GM10248 (cell line): ENCODE data around the gene RIMKLB.
"Not testable (repeated sequence)": the region's sequence is repeated elsewhere in the genome, so short reads cannot be mapped to it uniquely, and the experiment has no call there.

Experiments
- CTCF ChIA-PET: fragments of 300-600 bp; sonication (Branson Sonifier 250); formaldehyde crosslinking; extraction: SDS; loops from one replicate; lab custom pipeline; 2021; ENCODE audit warnings: antibody characterized with exemption; lab: Yijun Ruan, JAX
- POLR2A ChIA-PET: fragments of 350-650 bp; sonication (Branson Sonifier 250); formaldehyde crosslinking; extraction: SDS; loops from one replicate; lab custom pipeline; 2020; ENCODE audit warnings: antibody characterized with exemption; lab: Yijun Ruan, JAX
- DNase-seq: peaks from one replicate; pipeline ENCODE4 v3.0.0; 2012; ENCODE audit errors: extremely low spot score
- CTCF ChIP-seq: IDR thresholded peaks from 2 replicates; pipeline ENCODE4 v1.5.1; 2012; ENCODE audit warnings: mild to moderate bottlenecking, low read depth; ENCODE audit errors: extremely low read depth, missing control alignments, control extremely low read depth

The RIMKLB gene

DNA sequence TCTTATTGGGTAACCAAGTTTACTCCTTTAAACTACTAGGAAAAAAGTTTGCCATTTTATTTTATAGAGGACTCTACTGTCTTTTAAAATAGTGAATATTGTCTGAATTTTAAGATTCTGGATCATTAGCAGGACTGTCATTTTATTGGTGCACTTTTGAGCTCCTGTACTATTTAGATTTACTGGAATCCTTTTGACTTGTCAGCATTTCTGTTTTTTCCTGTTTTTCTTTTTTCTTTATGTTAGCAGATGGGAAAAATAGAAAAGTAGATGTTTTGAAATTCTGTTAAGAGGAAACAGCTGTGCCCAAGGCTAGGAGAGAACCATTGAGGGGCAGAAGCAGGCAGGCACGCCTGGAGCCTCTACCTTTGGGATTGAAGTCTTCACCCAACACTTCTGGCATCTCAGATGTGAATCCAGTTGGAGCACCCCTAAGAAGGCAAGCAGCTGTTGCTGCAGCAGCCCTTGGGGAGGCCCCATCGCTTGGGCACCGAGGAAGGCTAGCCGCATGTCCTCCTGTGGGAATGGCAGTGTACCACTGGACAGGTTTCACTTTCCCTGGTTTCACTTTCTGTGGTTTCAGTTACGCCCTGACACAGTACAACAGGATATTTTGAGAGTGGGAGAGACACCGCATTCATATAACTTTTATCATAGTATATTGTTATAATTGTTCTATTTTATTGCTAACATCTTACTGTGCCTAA lies 11.5 kb downstream of the RIMKLB start:
- ChIA-PET CTCF (interaction anchor here (0.9 kb wide), 1 partner anchor 9 kb away, joined by 3 read pairs; no protein-coding TSS in a partner anchor), POLR2A (no interaction called here)
- no peak for DNase-seq
- no peak for TF ChIP-seq CTCF

DNA sequence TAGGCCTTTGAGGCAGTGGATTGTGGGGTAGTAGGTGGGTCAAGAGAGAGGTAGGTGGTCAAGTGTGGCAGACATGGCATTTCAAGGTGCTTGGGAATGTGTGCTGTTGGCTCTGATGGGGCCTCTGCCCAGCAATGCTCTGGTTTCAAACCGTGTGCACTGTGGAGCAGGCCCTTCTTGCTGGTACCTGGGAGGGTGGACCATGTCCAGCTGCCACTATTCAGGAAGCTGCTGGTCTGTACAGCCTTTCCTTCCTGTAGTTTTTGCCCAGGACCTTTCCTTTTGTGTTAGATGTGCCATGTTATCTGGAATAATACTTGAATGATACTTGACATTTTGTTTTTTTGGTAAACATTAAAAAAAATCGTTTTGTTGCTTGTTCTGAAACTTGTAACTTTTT lies 14.8 kb downstream of the RIMKLB start:
- DNase-seq: no peak
- CTCF ChIA-PET: interaction anchor here (1.3 kb wide), 1 partner anchor 32 kb away, joined by 3 read pairs; no protein-coding TSS in a partner anchor
- no peak for TF ChIP-seq CTCF
- POLR2A ChIA-PET: no interaction called here

DNA sequence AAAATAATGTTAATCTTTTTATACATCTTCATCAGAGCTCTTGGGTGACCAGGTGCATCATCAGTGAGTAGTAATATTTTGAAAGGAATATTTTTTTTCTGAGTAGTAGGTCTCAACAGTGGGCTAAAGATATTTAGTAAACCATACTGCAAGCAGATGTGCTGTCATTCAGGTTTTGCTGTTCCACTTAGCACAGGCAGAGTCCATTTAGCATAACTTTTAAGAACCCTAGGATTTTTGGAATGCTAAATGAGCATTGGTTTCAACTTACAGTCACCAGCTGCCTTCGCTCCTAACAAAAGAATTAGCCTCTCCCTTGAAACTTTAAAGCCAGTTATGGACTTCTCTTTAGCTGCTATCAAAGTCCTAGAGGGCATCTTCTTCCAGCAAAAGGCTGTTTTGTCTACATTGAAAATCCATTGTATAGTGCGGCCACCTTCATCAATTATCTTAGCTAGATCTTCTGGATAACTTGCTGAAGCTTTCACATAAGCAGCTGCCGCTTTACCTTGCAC lies 24.6 kb downstream of the RIMKLB start:
- ChIA-PET POLR2A (no interaction called here), CTCF (interaction anchor here (0.7 to 3.3 kb wide), 5 partner anchors 11 to 168 kb away, joined by 3 to 8 read pairs (median 4); no protein-coding TSS in a partner anchor)
- DNase-seq: no peak
- TF ChIP-seq CTCF: no peak

DNA sequence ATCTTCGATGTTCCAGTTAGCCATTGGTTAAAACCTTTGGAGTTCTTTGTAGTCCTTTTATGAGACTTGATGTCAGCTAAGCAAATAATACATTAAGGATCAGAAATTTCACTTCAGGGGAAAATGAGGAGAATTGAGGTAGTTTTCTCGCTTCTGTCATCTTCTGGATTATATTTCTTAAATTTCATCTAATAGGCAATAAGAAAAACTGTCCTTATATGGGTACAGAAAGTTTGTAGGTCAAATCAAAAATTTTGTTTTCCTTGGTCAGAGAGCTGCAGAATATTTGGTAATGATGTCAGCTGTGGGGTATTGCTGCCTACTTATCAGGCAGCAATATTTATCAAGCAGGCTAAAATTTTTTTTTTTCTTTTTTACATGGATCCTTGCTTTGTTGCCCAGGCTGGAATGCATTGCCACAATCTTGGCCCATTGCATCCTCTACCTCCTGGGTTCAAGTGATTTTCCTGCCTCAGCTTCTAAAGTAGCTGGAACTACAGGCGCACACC lies 37.1 kb downstream of the RIMKLB start:
- CTCF ChIA-PET: interaction anchor here (0.7 to 1.1 kb wide), 4 partner anchors 9 to 178 kb away, joined by 3 to 4 read pairs (median 3); no protein-coding TSS in a partner anchor
- TF ChIP-seq CTCF: no peak
- POLR2A ChIA-PET: no interaction called here
- no peak for DNase-seq

DNA sequence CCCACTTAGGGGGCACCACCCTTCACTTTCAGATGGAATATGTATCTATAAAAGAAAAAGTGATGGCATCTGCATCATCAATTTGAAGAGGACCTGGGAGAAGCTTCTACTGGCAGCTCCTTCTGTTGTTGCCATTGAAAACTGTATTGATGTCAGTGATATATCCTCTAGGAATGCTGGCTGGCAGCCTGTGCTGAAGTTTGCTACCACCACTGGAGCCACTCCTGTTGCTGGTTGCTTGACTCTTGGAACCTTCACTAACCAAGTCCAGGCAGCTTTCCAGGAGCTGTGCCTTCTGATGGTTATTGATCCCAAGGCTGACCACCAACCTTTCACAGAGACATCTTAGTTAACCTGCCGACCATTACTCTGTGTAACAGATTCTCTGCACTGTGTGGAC lies 44.7 kb downstream of the RIMKLB start:
- ChIA-PET CTCF (interaction anchor here (0.8 kb wide), 1 partner anchor 12 kb away, joined by 3 read pairs; no protein-coding TSS in a partner anchor), POLR2A (no interaction called here)
- no peak for TF ChIP-seq CTCF
- DNase-seq: no peak

DNA sequence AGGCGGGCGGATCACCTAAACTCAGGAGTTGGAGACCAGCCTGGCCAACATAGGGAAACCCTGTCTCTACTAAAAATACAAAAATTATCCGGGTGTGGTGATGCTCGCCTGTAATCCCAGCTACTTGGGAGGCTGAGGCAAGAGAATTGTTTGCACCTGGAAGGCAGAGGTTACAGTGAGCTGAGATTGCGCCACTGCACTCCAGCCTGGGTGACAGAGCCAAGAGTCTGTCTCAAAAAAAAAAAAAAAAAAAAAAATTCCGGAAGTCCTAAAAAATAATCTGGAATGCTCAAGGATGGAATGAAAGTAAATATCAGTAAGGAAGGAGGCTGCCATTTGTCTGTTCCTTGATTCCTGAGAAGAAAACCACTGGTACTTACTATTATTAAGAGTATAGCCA lies 45.3 kb downstream of the RIMKLB start:
- CTCF ChIA-PET, POLR2A ChIA-PET, DNase-seq: not testable (repeated sequence)

DNA sequence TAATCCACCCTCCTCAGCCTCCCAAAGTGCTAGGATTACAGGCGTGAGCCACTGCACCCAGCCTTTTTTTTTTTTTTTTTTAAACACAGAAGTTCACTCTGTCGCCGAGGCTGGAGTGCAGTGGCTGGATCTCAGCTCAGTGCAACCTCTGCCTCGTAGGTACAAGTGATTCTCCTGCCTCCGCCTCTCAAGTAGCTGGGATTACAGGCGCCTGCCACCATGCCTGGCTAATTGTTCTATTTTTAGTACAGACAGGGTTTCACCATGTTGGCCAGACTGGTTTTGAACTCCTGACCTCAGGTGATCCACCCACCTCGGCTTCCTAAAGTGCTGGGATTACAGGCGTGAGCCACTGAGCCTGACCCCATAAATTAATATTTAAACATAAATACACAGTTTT lies 47.8 kb downstream of the RIMKLB start:
- DNase-seq, POLR2A ChIA-PET, CTCF ChIA-PET: not testable (repeated sequence)

GRCh38 chr12:8746046-8746445 lies 48.3 kb downstream of the RIMKLB start:
- POLR2A ChIA-PET: no interaction called here
- TF ChIP-seq CTCF: no peak
- CTCF ChIA-PET: no interaction called here
- DNase-seq: no peak

GRCh38 chr12:8760076-8760475 lies 62.3 kb downstream of the RIMKLB start:
- CTCF ChIA-PET: interaction anchor here (1.4 kb wide), 1 partner anchor 8 kb away, joined by 6 read pairs; no protein-coding TSS in a partner anchor
- DNase-seq, POLR2A ChIA-PET: not testable (repeated sequence)

GRCh38 chr12:8762701-8763100 lies 64.9 kb downstream of the RIMKLB start:
- DNase-seq: not testable (repeated sequence)

GRCh38 chr12:8766121-8766520 lies 68.3 kb downstream of the RIMKLB start:
- POLR2A ChIA-PET, CTCF ChIA-PET, DNase-seq: not testable (repeated sequence)

More at GRCh38 chr12:8762701-8763100, 64.9 kb downstream of the RIMKLB start:
- CTCF ChIA-PET, POLR2A ChIA-PET: not testable (repeated sequence)
